HL-60 (cell line): ENCODE measurements around the gene COL24A1.
"Not testable (repeated sequence)": the region's sequence is repeated elsewhere in the genome, so short reads cannot be mapped to it uniquely, and the experiment has no call there.

Source experiments
- DNase-seq, 2 experiments: peaks; one replicate each; pipeline ENCODE4 v3.0.0-alpha.2; 2010 to 2020; ENCODE audit warnings: low read depth in 1 of 2, low spot score in 1 of 2
- H3K27ac ChIP-seq: fragments of 250-450 bp; sonication (Bioruptor Pico); replicated peaks from 2 replicates; pipeline ENCODE4 v1.5.1; 2020; ENCODE audit warnings: mild to moderate bottlenecking, moderate library complexity
- H3K27me3 ChIP-seq: fragments of 250-450 bp; sonication (Bioruptor Pico); 2 replicates; pipeline ENCODE4 v1.5.1; 2021; ENCODE audit warnings: mild to moderate bottlenecking, moderate library complexity; ENCODE audit not compliant: insufficient read depth, poor library complexity, severe bottlenecking
- H3K4me3 ChIP-seq: replicated peaks from 2 replicates; pipeline ENCODE4 v1.5.1; 2011; ENCODE audit warnings: mild to moderate bottlenecking, control low read depth, low read length; ENCODE audit not compliant: insufficient read depth
- GABPA ChIP-seq: IDR thresholded peaks from 2 replicates; pipeline ENCODE4 v1.6.1; 2012; ENCODE audit warnings: low read depth
- POLR2AphosphoS5 ChIP-seq: IDR thresholded peaks from 2 replicates; pipeline ENCODE4 v1.6.1; 2012; ENCODE audit warnings: low read depth
- SPI1 ChIP-seq: IDR thresholded peaks from 2 replicates; pipeline ENCODE4 v1.6.1; 2012; ENCODE audit warnings: low read depth, mild to moderate bottlenecking, borderline replicate concordance
- TF ChIP-seq, protein P1 (sequence below): IDR thresholded peaks from one replicate; pipeline ENCODE4 v1.5.1; 2011; ENCODE audit warnings: low read length, control low read depth, inconsistent platforms; ENCODE audit not compliant: insufficient read depth
- TF ChIP-seq, protein P2 (sequence below): IDR thresholded peaks from 2 replicates; pipeline ENCODE4 v1.6.1; 2012; ENCODE audit warnings: low read depth; ENCODE audit not compliant: insufficient replicate concordance

COL24A1 gene

DNA sequence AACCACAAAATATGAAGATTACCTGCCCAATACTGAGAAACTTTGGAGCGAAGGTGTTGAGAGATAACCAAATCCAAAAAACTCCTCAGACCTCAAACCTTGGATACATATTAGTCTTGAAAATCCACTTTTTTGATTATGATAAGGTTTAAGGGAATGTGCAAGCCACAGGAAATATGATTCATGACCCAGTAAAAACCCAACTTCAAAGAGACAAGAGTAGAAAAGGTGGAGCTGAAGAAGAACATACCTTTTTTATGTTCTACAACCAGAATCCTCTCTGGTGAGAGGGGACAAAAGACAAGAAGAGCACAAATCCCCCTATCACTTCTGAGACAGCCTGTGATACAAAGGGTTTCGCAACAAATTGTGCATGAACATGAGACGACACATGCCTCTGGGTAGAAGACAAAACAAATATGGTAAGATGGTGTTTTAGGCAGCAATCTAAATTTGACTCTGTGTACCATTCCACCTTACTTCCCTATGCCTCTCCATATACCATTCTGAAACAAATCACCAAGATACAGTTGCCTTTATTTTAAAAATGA is 37.3 kb downstream of the COL24A1 start:
- H3K27ac ChIP-seq = no peak overlapping the region
- TF ChIP-seq POLR2AphosphoS5 = no peak
- TF ChIP-seq SPI1 = no peak

DNA sequence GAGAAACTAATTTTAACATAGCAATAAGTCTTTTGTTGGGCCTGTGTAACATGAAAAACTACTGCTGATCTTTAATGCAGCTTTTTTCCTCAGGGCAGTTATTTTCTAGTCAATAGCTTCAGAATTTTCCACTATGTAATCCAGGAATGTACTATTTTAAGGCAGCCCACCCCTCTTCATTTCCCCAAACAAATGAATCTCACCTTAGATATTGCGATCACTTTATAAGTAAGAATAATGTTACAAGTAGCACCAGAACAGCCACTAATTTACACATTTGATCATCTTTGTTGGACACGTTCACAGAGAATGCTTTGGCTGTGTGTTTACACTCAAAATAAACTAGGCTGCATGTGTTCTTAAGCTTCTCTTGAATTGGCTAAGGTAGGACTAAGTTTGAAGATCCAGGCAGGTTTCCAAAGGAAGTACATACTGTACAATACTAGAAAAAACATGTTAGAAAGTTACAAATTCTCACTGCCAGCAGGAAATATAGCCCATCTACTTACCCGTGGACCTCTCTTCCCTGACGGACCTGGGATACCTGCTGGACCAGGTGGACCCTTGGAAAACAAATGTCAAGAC is 41.7 kb downstream of the COL24A1 start:
- H3K4me3 ChIP-seq = no peak overlapping the region
- DNase-seq = no peak
- H3K27ac ChIP-seq = no peak overlapping the region
- no peak for TF ChIP-seq POLR2AphosphoS5
- TF ChIP-seq GABPA = no peak
- TF ChIP-seq, protein P1, sequence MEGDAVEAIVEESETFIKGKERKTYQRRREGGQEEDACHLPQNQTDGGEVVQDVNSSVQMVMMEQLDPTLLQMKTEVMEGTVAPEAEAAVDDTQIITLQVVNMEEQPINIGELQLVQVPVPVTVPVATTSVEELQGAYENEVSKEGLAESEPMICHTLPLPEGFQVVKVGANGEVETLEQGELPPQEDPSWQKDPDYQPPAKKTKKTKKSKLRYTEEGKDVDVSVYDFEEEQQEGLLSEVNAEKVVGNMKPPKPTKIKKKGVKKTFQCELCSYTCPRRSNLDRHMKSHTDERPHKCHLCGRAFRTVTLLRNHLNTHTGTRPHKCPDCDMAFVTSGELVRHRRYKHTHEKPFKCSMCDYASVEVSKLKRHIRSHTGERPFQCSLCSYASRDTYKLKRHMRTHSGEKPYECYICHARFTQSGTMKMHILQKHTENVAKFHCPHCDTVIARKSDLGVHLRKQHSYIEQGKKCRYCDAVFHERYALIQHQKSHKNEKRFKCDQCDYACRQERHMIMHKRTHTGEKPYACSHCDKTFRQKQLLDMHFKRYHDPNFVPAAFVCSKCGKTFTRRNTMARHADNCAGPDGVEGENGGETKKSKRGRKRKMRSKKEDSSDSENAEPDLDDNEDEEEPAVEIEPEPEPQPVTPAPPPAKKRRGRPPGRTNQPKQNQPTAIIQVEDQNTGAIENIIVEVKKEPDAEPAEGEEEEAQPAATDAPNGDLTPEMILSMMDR = no peak
- TF ChIP-seq, protein P2, sequence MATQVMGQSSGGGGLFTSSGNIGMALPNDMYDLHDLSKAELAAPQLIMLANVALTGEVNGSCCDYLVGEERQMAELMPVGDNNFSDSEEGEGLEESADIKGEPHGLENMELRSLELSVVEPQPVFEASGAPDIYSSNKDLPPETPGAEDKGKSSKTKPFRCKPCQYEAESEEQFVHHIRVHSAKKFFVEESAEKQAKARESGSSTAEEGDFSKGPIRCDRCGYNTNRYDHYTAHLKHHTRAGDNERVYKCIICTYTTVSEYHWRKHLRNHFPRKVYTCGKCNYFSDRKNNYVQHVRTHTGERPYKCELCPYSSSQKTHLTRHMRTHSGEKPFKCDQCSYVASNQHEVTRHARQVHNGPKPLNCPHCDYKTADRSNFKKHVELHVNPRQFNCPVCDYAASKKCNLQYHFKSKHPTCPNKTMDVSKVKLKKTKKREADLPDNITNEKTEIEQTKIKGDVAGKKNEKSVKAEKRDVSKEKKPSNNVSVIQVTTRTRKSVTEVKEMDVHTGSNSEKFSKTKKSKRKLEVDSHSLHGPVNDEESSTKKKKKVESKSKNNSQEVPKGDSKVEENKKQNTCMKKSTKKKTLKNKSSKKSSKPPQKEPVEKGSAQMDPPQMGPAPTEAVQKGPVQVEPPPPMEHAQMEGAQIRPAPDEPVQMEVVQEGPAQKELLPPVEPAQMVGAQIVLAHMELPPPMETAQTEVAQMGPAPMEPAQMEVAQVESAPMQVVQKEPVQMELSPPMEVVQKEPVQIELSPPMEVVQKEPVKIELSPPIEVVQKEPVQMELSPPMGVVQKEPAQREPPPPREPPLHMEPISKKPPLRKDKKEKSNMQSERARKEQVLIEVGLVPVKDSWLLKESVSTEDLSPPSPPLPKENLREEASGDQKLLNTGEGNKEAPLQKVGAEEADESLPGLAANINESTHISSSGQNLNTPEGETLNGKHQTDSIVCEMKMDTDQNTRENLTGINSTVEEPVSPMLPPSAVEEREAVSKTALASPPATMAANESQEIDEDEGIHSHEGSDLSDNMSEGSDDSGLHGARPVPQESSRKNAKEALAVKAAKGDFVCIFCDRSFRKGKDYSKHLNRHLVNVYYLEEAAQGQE = no peak
- no peak for TF ChIP-seq SPI1
- H3K27me3 ChIP-seq = no peaks in the 10 kb centered on the region

More for the DNA sequence above, 37.3 kb downstream of the COL24A1 start:
- Histone ChIP-seq H3K27me3 (no peaks in the 10 kb centered on the region), H3K4me3 (no peak overlapping the region)
- DNase-seq = no peak

DNA sequence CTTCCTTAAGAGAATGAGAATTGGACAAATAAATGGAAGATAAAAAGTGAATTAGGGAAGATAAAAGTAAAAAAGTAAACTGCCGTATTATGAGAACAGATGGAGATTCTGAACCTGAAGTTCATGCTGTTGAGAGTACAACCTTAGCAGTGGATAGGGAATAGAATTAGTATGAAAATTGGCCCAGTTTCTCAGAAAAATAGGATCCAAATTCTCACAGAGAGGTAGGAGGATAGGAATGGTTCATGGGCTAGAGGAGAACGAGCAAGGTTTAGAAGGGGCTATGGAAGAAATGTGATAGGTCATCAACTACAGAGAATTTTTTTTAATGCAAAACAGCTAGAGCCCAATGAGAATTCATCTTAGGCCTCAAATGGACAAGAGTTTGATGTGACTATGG is 42.3 kb downstream of the COL24A1 start:
- no peak for DNase-seq
- no peak overlapping the region for H3K27ac ChIP-seq
- no peaks in the 10 kb centered on the region for H3K27me3 ChIP-seq
- no peak overlapping the region for H3K4me3 ChIP-seq
- no peak for TF ChIP-seq SPI1
- TF ChIP-seq, protein P2 = no peak
- TF ChIP-seq GABPA = no peak
- TF ChIP-seq, protein P1 = no peak

DNA sequence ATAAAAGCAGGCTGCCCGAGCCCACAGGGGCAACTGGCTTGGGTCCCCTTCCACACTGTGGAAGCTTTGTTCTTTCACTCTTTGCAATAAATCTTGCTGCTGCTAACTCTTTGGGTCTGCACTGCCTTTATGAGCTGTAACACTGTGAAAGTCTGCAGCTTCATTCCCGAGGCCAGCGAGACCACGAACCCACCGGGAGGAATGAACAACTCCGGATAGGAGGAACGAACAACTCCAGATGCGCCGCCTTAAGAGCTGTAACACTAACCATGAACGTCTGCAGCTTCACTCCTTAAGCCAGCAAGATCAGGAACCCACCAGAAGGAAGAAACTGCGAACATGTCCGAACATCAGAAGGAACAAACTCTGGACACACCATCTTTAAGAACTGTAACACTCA is 45.0 kb downstream of the COL24A1 start:
- not testable (repeated sequence) for H3K4me3 ChIP-seq, H3K27ac ChIP-seq, H3K27me3 ChIP-seq, DNase-seq
